ENCODE measurements around the gene SPPL3. TPM values are rescaled to one million over a fixed set of nuclear protein-coding genes. Genes with fewer than 3 reads are reported as not detected.

SPPL3 gene
- total and polyA plus RNA-seq, 2 experiments from 2014 or later = 10.9 to 27.8 TPM

DNA sequence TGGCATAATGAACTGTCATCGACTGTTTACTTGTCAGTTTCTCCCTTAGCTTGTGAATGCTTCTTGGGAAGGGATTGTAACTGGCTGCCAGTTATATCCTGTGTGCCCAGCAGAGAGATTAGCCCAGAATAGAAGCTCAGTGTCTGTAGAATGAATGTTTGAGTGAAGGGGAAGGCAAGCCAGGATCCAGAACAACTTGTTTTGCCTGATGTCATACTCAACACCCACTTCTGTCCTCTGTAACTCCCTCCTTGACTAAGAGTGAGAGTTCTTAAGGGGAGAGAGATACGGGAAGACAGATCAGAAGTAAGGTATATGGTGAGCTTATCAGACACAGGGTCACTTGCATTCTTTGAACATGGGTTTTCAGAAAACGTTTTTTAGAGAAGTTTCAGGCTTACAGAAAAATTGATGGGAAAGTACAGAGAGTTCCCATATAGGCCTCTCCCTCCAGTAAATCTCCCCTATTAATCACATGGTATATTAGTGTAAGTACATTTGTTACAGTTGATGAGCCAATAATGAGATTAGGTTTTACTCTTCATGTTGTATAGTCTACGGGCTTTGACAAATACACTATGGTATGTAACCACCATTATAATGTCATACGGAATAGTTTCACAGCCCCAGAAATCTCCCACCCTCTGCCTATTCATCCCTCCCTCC, 5.6 kb upstream of the SPPL3 start:
- Histone ChIP-seq H3K27me3 (ENCODE audit: insufficient read depth) (no peaks in the 10 kb centered on the region), H3K4me1 (ENCODE audit: insufficient read depth) (no peaks in the 10 kb centered on the region), H4K20me1 (replicated peaks; ENCODE audit: insufficient read depth) (no peaks in the 10 kb centered on the region), H3K27ac (ENCODE audit: low read depth) (no peak overlapping the region), H2AFZ (no peak overlapping the region), H3K4me2 (no peak overlapping the region), H3K9me2 (ENCODE audit: insufficient read depth) (no peaks in the 10 kb centered on the region), H3K36me3 (ENCODE audit: insufficient read depth) (no peaks in the 10 kb centered on the region), H3K4me3 (no peak overlapping the region), H3K79me2 (replicated peaks; ENCODE audit: insufficient read depth) (no peaks in the 10 kb centered on the region), H3F3A (replicated peaks; ENCODE audit: low read depth) (no peaks in the 10 kb centered on the region)
- no peak overlapping the region for H3K27ac Mint-ChIP-seq
- ATAC-seq (no peak), DNase-seq (ENCODE audit: low spot score) (no peak)
- TF ChIP-seq, protein P1, sequence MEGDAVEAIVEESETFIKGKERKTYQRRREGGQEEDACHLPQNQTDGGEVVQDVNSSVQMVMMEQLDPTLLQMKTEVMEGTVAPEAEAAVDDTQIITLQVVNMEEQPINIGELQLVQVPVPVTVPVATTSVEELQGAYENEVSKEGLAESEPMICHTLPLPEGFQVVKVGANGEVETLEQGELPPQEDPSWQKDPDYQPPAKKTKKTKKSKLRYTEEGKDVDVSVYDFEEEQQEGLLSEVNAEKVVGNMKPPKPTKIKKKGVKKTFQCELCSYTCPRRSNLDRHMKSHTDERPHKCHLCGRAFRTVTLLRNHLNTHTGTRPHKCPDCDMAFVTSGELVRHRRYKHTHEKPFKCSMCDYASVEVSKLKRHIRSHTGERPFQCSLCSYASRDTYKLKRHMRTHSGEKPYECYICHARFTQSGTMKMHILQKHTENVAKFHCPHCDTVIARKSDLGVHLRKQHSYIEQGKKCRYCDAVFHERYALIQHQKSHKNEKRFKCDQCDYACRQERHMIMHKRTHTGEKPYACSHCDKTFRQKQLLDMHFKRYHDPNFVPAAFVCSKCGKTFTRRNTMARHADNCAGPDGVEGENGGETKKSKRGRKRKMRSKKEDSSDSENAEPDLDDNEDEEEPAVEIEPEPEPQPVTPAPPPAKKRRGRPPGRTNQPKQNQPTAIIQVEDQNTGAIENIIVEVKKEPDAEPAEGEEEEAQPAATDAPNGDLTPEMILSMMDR (conservative IDR thresholded peaks at IDR 0.05; ENCODE audit: low read depth in 2 of 2) = no peak
- no peak for TF ChIP-seq EZH2 (IDR thresholded peaks at IDR 0.05; ENCODE audit: low read depth, unreplicated experiment)
- TF ChIP-seq ZNF114 (CRISPR knock-in tag; IDR thresholded peaks at IDR 0.05) = no peak
- no peak for TF ChIP-seq NANOG (IDR thresholded peaks at IDR 0.05; ENCODE audit: borderline replicate concordance)
- TF ChIP-seq, protein P2, sequence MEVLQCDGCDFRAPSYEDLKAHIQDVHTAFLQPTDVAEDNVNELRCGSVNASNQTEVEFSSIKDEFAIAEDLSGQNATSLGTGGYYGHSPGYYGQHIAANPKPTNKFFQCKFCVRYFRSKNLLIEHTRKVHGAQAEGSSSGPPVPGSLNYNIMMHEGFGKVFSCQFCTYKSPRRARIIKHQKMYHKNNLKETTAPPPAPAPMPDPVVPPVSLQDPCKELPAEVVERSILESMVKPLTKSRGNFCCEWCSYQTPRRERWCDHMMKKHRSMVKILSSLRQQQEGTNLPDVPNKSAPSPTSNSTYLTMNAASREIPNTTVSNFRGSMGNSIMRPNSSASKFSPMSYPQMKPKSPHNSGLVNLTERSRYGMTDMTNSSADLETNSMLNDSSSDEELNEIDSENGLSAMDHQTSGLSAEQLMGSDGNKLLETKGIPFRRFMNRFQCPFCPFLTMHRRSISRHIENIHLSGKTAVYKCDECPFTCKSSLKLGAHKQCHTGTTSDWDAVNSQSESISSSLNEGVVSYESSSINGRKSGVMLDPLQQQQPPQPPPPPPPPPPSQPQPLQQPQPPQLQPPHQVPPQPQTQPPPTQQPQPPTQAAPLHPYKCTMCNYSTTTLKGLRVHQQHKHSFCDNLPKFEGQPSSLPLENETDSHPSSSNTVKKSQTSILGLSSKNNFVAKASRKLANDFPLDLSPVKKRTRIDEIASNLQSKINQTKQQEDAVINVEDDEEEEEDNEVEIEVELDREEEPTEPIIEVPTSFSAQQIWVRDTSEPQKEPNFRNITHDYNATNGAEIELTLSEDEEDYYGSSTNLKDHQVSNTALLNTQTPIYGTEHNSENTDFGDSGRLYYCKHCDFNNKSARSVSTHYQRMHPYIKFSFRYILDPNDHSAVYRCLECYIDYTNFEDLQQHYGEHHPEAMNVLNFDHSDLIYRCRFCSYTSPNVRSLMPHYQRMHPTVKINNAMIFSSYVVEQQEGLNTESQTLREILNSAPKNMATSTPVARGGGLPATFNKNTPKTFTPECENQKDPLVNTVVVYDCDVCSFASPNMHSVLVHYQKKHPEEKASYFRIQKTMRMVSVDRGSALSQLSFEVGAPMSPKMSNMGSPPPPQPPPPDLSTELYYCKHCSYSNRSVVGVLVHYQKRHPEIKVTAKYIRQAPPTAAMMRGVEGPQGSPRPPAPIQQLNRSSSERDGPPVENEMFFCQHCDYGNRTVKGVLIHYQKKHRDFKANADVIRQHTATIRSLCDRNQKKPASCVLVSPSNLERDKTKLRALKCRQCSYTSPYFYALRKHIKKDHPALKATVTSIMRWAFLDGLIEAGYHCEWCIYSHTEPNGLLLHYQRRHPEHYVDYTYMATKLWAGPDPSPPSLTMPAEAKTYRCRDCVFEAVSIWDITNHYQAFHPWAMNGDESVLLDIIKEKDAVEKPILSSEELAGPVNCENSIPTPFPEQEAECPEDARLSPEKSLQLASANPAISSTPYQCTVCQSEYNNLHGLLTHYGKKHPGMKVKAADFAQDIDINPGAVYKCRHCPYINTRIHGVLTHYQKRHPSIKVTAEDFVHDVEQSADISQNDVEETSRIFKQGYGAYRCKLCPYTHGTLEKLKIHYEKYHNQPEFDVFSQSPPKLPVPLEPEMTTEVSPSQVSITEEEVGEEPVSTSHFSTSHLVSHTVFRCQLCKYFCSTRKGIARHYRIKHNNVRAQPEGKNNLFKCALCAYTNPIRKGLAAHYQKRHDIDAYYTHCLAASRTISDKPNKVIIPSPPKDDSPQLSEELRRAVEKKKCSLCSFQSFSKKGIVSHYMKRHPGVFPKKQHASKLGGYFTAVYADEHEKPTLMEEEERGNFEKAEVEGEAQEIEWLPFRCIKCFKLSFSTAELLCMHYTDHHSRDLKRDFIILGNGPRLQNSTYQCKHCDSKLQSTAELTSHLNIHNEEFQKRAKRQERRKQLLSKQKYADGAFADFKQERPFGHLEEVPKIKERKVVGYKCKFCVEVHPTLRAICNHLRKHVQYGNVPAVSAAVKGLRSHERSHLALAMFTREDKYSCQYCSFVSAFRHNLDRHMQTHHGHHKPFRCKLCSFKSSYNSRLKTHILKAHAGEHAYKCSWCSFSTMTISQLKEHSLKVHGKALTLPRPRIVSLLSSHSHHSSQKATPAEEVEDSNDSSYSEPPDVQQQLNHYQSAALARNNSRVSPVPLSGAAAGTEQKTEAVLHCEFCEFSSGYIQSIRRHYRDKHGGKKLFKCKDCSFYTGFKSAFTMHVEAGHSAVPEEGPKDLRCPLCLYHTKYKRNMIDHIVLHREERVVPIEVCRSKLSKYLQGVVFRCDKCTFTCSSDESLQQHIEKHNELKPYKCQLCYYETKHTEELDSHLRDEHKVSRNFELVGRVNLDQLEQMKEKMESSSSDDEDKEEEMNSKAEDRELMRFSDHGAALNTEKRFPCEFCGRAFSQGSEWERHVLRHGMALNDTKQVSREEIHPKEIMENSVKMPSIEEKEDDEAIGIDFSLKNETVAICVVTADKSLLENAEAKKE (CRISPR knock-in tag; IDR thresholded peaks at IDR 0.05) = no peak
- TF ChIP-seq CREB1 (CRISPR knock-in tag; IDR thresholded peaks at IDR 0.05; ENCODE audit: low read depth) = no peak
- TF ChIP-seq, protein P3, sequence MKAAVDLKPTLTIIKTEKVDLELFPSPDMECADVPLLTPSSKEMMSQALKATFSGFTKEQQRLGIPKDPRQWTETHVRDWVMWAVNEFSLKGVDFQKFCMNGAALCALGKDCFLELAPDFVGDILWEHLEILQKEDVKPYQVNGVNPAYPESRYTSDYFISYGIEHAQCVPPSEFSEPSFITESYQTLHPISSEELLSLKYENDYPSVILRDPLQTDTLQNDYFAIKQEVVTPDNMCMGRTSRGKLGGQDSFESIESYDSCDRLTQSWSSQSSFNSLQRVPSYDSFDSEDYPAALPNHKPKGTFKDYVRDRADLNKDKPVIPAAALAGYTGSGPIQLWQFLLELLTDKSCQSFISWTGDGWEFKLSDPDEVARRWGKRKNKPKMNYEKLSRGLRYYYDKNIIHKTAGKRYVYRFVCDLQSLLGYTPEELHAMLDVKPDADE (IDR thresholded peaks at IDR 0.05) = no peak
- TF ChIP-seq ZNF331 (CRISPR knock-in tag; IDR thresholded peaks at IDR 0.05; ENCODE audit: low read depth) = no peak
- TF ChIP-seq, protein P4, sequence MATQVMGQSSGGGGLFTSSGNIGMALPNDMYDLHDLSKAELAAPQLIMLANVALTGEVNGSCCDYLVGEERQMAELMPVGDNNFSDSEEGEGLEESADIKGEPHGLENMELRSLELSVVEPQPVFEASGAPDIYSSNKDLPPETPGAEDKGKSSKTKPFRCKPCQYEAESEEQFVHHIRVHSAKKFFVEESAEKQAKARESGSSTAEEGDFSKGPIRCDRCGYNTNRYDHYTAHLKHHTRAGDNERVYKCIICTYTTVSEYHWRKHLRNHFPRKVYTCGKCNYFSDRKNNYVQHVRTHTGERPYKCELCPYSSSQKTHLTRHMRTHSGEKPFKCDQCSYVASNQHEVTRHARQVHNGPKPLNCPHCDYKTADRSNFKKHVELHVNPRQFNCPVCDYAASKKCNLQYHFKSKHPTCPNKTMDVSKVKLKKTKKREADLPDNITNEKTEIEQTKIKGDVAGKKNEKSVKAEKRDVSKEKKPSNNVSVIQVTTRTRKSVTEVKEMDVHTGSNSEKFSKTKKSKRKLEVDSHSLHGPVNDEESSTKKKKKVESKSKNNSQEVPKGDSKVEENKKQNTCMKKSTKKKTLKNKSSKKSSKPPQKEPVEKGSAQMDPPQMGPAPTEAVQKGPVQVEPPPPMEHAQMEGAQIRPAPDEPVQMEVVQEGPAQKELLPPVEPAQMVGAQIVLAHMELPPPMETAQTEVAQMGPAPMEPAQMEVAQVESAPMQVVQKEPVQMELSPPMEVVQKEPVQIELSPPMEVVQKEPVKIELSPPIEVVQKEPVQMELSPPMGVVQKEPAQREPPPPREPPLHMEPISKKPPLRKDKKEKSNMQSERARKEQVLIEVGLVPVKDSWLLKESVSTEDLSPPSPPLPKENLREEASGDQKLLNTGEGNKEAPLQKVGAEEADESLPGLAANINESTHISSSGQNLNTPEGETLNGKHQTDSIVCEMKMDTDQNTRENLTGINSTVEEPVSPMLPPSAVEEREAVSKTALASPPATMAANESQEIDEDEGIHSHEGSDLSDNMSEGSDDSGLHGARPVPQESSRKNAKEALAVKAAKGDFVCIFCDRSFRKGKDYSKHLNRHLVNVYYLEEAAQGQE (IDR thresholded peaks at IDR 0.05; ENCODE audit: unreplicated experiment) = no peak
- no peak for TF ChIP-seq EZH2phosphoT487 (IDR thresholded peaks at IDR 0.05; ENCODE audit: unreplicated experiment)
- no peak for TF ChIP-seq JUNB (IDR thresholded peaks at IDR 0.05; ENCODE audit: unreplicated experiment)
- TF ChIP-seq POLR2AphosphoS5 (IDR thresholded peaks at IDR 0.05; ENCODE audit: low read depth) = no peak
- TF ChIP-seq STAT1 (IDR thresholded peaks at IDR 0.05; ENCODE audit: unreplicated experiment) = no peak
- no peak overlapping the region for H3K4me3 Mint-ChIP-seq
- no peaks in the 10 kb centered on the region for H3K36me3 Mint-ChIP-seq (ENCODE audit: low read depth)
- H3K4me1 Mint-ChIP-seq = peaks cover under 1% of the 10 kb centered on the region; the same call in 1 of the 3 replicates
- H3K9me3 Mint-ChIP-seq = no peaks in the 10 kb centered on the region
- H3K27me3 Mint-ChIP-seq (ENCODE audit: insufficient read depth, low read depth, poor library complexity) = peaks cover 10% of the 10 kb centered on the region

All from GM23338 (cell line).